Neural cell (in vitro differentiated cells): Measurements from ENCODE around the gene KCNJ6.

Source experiments
- CTCF ChIP-seq: fragments of 450-650 bp; IDR thresholded peaks from 2 replicates; pipeline ENCODE4 v1.5.1; 2014; ENCODE audit warnings: antibody characterized with exemption, mild to moderate bottlenecking, moderate library complexity; ENCODE audit not compliant: poor library complexity, severe bottlenecking
- EP300 ChIP-seq: fragments of 450-650 bp; conservative IDR thresholded peaks from 2 replicates; pipeline ENCODE4 v1.6.1; 2014; ENCODE audit warnings: antibody characterized with exemption, mild to moderate bottlenecking, moderate library complexity; ENCODE audit not compliant: poor library complexity, severe bottlenecking
- EZH2 ChIP-seq: fragments of 200-600, 300-800 bp; shearing (Covaris generic), sonication (generic); IDR thresholded peaks from 2 replicates; pipeline ENCODE4 v1.6.1; 2014; ENCODE audit warnings: antibody characterized with exemption, low read length, borderline replicate concordance, mild to moderate bottlenecking; ENCODE audit not compliant: insufficient read depth, poor library complexity, severe bottlenecking
- POLR2AphosphoS5 ChIP-seq: IDR thresholded peaks from 2 replicates; pipeline ENCODE4 v1.6.1; 2012
- TAF1 ChIP-seq: IDR thresholded peaks from 2 replicates; pipeline ENCODE4 v1.6.1; 2012; ENCODE audit warnings: low read depth

GRCh38 chr21:37780991-37781983, 135.0 kb downstream of the KCNJ6 start:
- no peak for TF ChIP-seq CTCF
- TF ChIP-seq POLR2AphosphoS5: no peak
- TF ChIP-seq TAF1: no peak
- TF ChIP-seq EZH2: no peak
- no peak for TF ChIP-seq EP300
